LHCN-M2 (cell line): Measurements from ENCODE around the gene TMEM222. TPM values are rescaled to one million over a fixed set of nuclear protein-coding genes. Genes with fewer than 3 reads are reported as not detected.

ENCODE experiments used
- DNase-seq: peaks from one replicate; pipeline ENCODE4 v3.0.0-alpha.2; 2012; ENCODE audit warnings: low read depth
- total RNA-seq: library from RNA; depleted of rRNA; stranded (reverse); fragments of >200 nt; gene quantifications from 2 replicates; pipeline ENCODE4 v1.2.3, GENCODE V29; 2014

The TMEM222 gene
- total RNA-seq, 1 experiment from 2014 or later = 52.2 TPM

DNA sequence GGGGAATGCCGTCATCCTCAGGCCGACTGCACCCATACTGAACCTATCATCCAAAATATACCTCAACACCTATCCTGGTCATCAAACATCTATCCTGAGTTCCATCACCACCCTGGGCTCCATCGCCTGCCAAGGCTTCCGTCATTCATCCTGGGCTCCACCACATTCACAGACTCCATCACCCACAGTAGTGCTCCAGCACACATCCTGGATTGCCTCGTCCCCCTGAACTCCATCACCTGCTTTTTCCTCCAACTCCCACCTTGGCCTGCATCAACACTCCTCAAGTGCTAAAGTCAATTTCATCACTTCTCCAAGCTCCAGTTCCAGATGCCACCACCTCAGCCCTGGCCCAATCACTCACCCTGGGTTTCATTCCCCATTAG, 37.0 kb downstream of the TMEM222 start:
- DNase-seq = no peak

DNA sequence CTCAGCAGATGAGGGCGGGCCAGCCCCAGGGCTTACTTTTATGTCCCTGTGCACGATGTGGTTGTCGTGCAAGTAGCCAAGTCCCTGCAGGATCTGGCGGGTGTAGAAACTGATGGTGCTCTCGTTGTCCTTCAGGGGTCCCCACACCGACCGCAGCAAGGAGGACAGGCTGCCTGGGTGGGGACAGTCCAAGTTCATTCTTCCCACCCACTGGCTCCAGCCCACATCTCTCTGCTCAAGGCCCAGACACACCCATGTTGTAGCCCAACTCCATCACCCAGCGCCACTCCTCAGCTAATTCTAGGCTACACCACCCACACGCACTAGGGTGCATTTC, 37.8 kb downstream of the TMEM222 start:
- no peak for DNase-seq

DNA sequence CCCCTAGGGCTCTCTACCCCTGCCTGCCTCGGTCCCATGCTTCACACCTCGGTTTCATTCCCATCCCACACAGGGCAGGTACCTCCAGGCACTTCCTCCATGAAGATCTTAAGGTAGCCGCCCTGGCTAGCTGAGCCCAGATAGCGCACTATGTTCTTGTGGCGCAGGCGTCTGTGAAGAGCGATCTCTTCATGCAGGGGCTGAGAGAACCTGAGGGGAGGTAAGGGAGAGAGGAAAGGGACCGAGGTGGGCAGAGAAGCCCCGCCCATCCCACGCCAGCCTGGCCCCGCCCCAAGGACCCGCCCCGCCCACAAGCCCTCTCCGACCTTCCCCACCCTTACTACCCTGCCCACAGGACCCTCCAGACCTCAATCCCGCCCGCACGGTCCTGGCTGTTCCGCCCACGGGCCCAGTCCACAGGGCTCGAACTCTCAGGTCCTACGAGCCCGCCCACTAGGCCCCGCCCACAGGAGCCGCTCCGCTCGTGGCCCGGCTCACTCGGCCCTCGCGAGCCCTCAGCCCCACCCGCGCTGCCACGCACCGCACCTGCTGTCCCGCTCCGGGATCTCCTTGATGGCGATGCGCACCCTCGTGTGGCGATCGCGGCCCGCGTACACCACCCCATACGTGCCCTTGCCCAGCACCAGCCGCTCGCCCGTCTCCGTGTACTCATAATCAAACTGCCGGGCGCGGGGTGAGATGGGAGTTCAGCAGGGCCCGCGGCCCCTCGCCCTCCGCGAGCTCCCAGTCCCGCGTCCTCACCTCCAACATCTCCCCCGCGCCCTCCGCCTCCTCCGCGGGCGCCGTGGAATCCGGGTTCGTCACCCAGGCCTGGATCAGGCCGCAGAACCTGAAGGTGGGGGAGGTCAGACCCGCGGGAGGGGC, 38.4 kb downstream of the TMEM222 start:
- DNase-seq = no peak

DNA sequence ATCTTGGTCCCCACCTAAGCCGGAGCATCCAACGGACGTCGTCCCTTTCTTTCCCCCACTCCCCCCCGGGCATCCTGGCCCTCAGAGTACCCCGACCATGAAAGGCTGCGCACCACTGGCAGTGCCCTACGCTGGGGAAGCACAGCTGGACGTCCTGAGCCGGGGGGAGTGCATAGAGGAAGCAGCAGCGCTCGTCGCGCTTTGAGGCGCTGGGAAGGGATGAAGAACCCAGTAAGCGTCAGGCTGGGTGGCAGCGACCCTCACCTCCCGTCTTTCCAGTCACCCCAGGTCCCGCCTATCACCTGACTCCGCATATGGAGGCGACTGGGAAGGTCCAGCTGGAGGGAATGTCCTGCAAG, 39.1 kb downstream of the TMEM222 start:
- no peak for DNase-seq

DNA sequence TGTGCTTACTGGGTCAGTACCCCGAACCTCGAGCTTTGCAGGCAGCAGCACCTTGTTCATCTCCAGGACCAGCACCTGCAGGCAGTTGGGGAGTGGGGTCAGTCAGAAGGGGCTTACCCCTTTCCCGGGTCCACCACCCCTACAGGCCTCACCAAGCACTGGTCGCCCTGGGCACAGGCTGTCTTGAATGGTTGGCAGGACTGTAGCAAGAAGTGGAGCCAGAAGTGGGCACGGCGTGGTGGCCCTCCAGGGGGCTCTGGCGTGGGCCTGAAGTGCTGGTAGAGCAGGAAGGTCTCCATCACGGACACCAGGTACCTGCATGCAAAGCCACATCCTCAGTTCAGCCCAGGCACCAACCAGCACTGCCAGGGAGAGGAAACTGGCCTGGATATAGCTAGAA, 39.6 kb downstream of the TMEM222 start:
- DNase-seq = no peak

DNA sequence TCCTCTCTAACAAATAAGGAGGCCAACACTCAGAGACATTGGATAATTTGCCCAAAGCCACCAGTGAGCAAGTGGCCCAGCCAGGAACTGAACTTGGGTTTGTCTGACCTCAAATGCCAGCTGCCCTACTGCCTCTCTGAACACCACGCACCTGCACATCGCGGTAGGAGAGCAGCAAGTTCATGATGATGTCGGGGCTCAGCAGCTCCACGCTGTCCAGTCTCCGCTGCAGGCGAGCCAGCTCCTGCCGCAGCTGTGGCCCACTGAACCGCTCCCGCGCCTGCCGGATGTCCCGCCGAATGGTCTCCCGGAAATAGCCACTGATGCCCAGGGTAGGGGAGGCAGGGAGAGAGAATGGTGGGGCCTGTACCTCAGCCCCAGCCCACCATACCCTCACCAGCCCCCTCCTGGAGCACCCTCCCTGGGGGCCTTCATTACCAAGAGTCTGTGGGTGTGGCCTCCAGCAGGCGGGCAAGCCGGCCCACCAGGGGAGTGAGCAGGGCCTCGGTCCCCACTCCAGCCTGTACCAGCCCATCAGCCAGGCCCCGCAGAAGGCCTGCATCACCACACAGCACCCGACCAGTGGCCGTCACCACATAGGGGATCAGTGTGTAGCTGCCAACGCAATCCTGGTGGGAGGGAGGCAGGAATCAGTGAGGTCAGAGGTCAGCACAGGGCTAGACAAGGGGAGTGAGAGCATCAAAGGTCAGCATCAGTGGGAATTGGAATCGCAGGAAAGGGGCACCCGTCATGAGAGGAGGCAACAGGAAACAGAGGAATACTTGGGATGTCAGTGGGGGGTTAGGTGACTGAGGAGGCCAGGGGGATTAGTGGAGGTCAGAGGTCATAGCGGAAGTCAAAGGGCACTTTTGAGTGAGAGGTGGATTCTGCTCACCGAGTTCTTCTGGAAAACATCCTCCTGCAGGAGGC, 42.1 kb downstream of the TMEM222 start:
- DNase-seq = no peak

DNA sequence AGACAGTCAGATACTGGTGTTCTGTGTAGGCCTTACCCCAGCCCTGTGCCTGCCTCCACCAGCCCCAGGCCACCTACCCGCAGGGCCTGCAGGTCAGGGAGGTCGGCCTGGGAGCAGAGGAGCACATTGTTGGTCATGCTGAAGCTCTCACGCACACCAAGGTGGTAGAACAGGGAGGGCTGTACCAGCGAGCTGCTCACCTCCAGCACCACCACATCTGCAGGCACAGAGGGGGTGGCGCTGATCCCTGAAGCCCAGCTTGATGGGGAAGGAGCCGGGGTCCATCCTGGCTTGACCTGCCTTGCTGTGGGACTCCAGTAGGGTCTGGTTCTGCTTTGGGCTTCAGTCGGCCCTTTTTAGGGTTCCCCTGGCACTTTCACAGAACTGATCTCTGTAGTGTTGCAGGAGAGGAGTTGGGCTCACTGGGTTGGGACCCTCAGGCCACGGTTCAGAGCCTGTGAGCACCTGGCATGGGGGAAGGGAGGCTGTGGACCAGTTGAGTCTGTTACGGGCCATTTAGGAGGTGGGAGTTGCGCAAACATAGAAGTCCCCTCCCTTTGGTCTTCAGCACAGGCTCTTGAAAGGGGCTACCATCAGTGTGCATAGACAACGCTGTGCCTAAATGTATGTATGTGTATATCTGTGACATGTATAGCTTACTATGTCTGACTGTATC, 42.9 kb downstream of the TMEM222 start:
- no peak for DNase-seq

DNA sequence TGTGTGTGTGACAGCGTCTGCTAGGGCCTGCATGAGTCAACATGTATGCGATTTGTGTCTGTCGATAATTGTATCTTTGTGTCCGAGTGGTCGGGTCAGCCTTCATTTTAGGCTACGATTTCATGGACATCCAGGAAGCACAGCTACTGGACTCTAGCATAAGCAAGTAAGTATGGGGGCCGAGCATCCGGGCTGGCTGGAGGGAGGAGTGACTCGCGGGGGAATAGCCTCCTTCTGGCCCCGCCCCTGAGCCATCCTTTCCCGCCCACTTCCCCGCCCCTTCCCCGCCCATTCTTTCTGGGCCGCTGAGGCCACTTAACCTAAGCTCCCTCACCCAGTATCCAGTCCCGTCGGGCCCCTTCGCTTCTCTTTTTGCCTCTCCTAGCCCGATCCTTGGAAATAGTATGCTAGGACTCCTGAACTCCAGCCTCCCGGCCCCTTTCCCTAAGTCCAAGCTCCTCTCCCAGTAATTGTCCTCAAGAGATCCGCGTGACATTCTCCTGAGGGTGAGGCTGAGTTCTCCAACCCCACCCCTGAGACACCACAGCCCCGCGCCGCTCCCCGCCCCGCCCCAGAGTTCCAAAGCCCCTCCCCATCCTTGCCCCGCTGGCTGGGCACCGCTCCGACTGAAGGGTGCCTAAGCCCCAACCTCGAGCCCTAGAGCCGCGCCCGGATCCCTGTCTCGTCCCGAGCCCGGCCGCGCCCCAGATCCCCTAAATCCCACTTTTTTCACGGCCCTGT, 43.6 kb downstream of the TMEM222 start:
- peak; percentile 87 for DNase-seq

DNA sequence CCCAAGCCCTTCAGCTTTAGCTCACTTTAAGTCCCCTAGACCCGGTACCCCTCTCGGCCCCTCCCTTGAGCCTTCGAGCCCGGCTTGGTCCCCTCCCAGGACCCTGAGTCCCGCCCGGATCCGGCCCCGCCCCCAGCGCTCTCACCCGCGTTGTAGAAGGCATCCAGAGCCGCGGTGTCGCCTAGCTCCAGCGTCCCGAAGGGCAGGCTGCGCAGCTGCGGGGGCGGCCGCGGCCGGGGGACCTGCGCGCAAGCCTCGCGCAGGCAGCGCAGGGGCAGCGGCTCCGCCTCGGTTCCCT, 44.1 kb downstream of the TMEM222 start:
- peak; percentile 79 for DNase-seq

DNA sequence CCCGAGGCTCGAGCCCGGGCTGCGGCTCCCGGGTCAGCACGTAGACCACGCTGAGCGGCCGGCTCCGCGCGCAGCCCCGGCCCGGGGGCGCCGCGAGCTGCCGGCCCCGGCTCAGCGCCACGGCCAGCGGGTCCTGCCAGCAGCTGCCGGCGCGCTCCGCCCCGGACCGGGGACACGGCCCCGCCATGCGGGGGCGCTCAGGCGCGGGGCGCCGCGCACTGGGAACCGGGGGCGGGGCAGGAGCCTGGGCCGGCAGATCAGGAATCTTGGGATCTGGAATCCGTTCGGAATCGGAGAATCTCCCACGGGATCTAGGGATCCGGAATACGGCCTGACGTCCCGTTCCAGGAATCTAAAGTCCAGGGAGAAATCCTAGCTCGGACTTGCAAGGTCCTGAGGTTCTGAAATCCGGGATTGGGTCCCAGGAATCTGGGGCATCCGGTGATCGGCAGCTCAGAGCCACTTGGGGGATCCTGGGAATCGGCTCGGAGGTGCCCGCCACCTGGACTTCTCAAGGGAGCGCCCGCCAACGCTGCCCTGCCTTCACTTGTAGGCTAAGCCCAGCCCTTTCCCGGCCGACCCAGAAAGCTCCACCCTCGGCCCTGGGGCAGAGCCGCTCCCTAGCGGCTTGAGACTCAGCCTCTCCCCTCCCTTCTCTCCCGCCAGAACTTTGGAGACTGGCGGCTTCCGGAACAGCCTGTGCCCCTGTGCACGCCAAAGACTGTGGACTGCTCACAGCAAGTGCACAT, 44.6 kb downstream of the TMEM222 start, which contains the start of gene MAP3K6:
Gene MAP3K6 (minus strand): TSS at position 551 of the 749 bp plus-strand sequence. CDS start 364 bp downstream, at position 187.
- peak; percentile 86 for DNase-seq

DNA sequence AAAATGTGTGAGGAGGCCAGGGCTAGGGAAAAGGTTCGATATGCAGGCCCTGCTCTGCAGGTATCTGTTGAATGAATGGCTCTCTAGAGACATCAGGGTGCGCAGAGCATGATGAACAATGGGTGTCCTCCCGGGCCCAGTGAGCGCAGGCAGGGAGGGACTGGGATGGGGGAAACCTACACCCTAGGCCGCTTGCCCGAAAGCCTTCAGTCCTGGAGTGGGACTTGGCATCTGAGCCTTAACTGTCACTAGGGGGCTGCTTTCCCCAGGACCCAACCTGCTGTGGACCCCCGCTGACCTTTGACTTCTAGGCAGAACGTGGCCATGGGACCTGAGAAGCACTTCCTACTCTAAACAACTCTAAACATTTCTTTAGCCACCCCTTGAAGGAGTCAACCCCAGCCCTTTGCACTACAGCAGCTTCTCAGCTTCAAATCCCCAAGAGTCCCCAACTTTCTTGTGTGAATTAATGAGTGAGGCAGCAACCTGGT, 45.2 kb downstream of the TMEM222 start:
- DNase-seq = no peak

DNA sequence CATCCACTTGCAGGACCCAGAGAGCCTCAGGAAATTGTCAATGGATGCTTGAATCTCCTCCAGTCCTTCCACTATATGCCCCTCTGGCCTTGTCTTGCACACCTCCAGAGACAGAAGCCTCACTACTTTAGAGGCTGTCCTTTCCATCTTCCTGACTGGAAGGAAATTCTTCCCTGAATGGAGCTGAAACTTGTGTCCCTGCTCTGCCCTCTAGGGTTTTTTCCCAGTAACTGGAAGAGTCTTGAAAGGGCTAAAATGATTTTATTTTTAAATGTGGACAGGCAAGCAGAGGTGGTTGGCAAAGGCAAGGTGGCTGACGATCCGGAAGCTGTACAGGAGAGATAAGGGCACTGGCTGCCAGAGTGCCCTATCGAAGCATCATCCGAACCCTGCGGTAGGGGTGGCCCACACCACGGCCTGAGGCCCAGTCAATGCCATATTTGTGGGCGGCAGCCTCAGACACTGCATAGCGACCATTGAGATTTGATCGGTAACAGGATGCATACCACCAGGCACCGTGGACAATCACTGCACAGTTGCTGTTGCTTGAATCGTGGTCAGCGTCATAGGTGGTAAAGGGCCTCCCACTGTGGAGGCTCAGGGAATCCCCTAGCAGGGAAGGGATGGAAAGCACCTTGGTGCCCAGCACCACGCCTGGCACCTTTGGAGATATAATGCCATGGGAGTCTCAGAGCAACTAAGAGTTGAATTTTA, 47.1 kb downstream of the TMEM222 start:
- DNase-seq = peak; percentile 40

DNA sequence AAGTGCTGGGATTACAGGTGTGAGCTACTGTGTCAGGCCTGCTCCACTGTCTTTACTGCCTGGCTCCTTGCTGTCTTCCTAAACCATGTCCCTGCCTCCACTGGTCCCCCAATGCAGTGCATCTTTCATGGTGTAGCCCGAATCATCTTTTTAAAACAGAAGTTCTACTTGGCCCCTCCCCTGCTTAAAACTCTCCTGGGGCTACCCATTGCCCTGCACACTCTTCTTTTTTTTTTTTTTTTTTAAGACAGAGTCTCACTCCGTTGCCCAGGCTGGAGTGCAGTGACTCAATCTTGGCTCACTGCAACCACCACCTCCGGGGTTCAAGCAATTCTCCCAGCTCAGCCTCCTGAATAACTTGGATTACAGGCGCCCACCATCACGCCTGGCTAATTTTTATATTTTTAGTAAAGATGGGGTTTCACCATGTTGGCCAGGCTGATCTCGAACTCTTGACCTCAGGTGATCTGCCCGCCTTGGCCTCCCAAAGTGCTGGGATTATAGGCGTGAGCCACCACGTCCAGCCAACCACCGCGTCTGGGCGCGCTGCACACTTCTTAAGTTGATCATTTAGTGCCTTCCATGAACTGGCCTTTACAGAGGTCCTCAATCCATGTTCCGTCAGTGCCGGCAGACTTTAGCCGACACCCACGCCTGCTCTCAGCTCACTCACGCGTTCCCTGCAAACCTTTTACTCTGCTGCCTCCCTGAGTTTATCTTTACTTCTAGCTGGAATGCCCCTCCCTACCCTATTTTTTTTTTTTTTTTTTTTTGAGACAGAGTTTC, 50.3 kb downstream of the TMEM222 start:
- no peak for DNase-seq

DNA sequence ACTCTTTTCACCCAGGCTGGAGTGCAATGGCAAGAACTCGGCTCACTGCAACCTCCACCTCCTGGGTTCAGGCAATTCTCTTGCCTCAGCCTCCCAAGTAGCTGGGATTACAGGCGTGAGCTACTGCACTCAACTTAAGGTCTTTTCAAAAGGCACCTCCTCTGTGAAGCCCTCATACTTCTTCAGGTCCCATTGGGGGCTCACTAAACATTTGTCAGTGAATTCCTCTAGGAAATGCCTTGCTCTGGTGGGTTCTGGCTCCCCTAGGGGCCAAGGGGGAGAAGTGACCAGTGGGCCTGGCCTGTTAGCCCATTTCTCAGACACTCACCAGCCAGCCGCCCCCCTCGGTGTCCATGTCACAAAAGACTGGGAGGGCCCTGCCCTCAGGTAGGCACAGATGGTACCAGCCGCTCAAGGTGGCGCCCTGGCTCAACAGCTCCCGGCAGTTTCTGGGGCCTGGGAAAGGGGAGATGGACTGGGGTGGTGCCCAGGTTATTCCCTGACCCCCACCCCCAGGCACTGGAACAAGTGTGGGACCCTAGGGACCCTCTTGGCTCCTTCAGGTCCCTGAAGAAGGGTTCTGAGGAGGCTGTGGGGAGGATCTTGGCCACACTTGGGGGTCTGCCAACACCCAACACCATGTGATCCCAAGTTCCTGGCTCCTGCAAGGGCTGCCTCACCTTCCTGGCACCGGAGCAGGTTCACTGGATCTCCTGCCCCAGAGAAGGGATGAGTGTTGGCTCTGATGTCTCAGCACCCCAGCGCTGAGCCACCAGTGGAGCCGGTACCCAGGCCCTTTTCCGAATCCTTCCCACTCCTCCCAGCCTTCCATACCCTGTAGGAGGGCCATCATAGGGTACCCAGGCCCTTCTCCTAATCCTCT, 51.1 kb downstream of the TMEM222 start:
- no peak for DNase-seq

DNA sequence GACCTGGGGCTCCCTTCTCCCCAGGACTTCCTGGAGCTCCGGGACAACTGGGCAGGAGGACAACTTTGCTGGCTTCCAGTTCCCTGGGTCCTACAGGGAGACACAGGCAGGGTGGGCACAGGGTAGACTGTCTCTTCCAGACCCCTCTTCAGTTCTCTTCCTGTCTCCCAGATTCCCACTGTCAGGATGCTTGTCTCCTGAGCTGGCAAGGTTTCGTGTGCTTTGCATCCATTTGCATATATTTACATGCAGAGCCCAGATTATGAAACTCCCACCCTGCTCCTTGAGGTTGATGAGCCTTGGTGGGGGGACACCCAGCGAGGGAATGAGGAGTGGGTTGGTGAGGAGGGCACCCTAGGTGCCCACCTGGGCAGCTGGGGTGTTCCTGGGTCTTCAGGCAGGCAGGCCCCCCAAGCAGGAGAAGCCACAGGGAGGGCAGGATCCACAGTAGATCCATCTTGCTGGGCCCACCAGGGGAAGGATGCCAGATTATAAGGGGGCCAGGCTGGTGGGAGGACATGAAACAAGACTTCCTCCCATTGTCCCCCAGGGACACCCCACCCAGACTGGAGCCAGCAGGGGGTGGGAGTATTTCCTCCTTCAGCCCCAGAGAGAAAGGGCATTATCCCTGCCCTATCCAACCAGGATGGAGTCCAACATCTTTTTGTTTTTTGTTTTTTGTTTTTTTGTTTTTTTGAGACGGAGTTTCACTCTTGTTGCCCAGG, 52.6 kb downstream of the TMEM222 start, which contains the start of gene FCN3:
Gene FCN3 (minus strand): TSS at position 463 of the 725 bp plus-strand sequence. CDS start 6 bp downstream, at position 457.
- no peak for DNase-seq

DNA sequence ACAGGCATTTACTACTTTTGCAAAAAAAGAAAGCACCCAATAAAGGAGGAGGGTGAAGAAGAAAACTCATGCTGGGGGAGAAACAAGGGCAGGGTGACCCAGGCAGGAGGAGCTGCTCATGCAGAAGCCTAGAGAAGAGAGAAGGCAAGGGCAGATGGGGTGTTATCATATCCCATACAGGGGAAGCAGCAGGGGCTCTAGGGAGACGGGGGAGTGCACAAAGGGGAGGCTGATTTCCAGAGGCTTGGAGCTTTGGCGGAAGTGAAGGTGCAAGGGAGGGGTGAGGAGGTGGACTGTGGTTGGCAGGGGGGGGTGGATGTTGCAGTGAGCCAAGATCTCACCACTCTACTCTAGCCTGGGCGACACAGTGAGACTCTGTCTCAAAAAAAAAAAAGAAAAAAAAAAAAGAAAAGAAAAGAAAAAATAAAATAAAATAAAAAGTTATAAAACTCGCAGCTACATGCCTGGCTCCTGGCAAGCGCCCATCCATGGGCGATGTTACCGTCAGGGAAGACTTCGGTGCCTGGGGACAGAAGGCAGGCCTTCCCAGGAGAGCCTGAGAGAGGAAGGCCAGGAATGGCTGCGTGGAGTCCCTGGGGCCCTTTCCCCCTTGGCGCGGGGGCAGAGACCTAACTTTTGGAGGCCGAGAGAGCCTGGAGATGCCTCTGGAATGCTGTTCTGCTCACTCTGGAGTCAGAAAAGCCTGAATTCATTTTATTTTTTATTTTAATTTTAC, 56.0 kb downstream of the TMEM222 start:
- DNase-seq = no peak
